Ishikawa (cell line): ENCODE measurements around the gene TMEM131.

ENCODE experiments used
- CEBPB ChIP-seq: IDR thresholded peaks from 2 replicates; pipeline ENCODE4 v1.6.1; 2012
- CREB1 ChIP-seq: IDR thresholded peaks from 2 replicates; pipeline ENCODE4 v1.6.1; 2012; ENCODE audit warnings: low read depth
- FOXM1 ChIP-seq: IDR thresholded peaks from 2 replicates; pipeline ENCODE4 v1.6.1; 2012; ENCODE audit warnings: low read depth, borderline replicate concordance
- RAD21 ChIP-seq: IDR thresholded peaks from 2 replicates; pipeline ENCODE4 v1.6.1; 2012; ENCODE audit warnings: low read depth
- TF ChIP-seq, protein P1 (sequence below): IDR thresholded peaks from 2 replicates; pipeline ENCODE4 v1.6.1; 2012
- TF ChIP-seq, protein P2 (sequence below): IDR thresholded peaks from 2 replicates; pipeline ENCODE4 v1.6.1; 2012; ENCODE audit warnings: low read depth, mild to moderate bottlenecking

DNA sequence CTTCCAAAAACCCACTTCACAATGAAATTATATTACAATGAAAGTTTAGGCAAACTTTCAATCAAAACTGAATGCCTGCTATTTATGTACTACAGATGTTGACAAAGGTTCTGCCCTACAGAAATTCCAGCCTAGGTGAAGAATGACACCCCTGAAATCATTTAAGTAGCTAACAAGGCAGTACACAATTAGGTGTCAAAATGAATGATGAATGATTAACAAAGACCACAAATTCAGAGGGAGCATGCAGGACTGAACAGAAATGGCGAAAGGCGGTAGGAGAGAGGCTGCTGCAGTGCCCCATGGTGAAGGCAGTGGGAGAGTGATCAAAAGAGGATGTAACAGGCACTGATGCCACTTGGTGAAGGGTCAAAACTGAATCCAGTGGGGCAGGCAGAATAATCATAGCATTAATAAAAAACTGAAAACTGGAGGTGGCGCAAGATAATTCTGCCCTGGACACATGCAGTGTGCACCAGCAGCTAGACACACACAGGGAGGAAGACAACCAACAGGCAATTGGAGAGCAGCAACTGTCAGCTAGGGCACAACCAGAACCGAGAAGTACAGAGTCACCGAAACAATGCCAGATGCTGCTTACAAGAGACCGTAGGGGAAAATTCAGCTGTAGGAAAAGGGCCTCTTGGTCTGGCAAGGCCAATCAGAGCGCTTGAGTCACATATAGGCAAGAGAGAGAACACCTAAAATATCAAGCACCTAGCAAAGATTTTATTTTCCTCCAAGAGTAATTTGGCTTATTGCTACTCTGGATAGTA, 4.5 kb downstream of the TMEM131 start:
- no peak for TF ChIP-seq RAD21
- TF ChIP-seq CEBPB, result no peak
- TF ChIP-seq, protein P1, sequence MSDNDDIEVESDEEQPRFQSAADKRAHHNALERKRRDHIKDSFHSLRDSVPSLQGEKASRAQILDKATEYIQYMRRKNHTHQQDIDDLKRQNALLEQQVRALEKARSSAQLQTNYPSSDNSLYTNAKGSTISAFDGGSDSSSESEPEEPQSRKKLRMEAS, result no peak
- no peak for TF ChIP-seq CREB1
- no peak for TF ChIP-seq FOXM1
- TF ChIP-seq, protein P2, sequence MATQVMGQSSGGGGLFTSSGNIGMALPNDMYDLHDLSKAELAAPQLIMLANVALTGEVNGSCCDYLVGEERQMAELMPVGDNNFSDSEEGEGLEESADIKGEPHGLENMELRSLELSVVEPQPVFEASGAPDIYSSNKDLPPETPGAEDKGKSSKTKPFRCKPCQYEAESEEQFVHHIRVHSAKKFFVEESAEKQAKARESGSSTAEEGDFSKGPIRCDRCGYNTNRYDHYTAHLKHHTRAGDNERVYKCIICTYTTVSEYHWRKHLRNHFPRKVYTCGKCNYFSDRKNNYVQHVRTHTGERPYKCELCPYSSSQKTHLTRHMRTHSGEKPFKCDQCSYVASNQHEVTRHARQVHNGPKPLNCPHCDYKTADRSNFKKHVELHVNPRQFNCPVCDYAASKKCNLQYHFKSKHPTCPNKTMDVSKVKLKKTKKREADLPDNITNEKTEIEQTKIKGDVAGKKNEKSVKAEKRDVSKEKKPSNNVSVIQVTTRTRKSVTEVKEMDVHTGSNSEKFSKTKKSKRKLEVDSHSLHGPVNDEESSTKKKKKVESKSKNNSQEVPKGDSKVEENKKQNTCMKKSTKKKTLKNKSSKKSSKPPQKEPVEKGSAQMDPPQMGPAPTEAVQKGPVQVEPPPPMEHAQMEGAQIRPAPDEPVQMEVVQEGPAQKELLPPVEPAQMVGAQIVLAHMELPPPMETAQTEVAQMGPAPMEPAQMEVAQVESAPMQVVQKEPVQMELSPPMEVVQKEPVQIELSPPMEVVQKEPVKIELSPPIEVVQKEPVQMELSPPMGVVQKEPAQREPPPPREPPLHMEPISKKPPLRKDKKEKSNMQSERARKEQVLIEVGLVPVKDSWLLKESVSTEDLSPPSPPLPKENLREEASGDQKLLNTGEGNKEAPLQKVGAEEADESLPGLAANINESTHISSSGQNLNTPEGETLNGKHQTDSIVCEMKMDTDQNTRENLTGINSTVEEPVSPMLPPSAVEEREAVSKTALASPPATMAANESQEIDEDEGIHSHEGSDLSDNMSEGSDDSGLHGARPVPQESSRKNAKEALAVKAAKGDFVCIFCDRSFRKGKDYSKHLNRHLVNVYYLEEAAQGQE, result no peak
